GM19099 (cell line): Measurements from ENCODE around the gene CRHR1.

ENCODE experiments used
- POLR2A ChIP-seq: IDR thresholded peaks from 3 replicates; pipeline ENCODE4 v1.6.1; 2011; ENCODE audit warnings: low read depth; ENCODE audit not compliant: insufficient read length; ENCODE audit errors: extremely low read depth

The CRHR1 gene

DNA sequence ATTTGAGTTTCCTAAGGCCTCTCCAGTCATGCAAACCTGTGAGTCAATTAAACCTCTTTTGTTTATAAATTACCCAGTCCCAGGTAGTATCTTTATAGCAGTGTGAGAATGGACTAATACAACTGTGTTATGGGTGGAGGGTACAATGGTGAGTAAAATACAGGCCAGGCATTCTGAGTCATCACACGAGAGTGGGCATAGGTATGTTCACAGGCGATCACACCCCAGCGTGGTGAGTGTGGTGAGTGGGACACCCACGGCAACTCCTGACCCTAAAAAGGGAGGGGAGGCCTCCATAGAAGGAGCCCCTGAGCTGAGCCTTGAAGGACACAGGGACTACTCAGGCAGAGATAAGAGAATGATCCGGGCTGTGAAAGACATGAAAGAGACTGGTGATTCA, 87.6 kb downstream of the CRHR1 start:
- no peak for TF ChIP-seq POLR2A

DNA sequence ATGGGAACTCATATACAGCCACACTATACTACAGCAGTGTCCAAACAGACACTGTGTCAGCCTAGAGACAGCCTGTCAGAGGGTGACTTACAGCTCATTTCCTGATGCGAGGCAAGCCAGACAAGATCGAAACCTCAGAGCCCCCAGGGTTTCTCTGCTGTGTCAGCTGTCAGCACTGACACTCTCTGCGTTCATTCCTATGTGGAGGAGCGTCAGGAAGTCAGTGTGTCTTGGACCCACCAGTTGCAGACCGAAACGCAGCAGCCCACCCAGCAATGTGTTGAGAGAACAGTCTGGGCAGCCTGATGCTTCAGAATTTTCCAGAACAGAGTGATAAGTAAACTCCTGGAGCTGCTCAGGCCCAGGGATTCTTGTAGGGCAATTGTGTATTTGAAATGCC, 89.6 kb downstream of the CRHR1 start:
- TF ChIP-seq POLR2A = no peak

DNA sequence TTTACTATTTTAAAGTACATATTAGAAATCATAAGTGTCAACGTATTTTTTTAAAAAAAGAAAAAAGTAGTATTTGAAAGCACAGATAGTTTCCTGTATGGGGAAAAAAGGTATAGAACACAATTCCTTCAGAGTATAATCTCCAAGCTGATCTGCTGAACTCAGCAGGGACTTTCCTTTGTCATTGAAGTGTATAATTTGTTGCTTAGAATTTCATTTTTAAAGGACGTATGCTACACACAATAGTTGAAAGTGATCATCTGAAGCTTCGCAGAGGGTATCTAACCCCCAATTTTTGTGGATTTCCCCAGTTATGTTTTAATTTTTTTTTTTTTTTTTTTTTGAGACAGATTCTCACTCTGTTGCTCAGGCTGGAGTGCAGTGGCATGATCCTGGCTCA, 90.0 kb downstream of the CRHR1 start:
- TF ChIP-seq POLR2A = no peak

DNA sequence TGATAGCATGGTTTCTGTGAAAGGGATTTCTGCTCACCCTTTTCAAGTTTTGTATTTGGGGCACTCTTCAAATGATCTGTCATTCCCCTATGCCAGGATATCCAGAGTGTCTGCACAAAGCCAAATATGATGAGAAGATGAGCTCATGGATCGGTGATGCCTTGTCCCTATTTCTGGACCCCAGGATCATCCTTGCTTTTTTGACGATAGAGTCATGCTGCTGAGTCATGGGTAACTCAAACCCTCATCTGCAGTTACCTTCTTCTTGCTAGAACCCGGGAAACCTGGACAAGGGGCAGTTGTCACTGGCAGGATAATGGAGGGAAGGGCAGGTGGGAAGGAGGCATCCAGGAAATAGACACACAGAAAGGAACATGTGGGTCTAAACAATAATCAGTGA, 92.4 kb downstream of the CRHR1 start:
- no peak for TF ChIP-seq POLR2A

DNA sequence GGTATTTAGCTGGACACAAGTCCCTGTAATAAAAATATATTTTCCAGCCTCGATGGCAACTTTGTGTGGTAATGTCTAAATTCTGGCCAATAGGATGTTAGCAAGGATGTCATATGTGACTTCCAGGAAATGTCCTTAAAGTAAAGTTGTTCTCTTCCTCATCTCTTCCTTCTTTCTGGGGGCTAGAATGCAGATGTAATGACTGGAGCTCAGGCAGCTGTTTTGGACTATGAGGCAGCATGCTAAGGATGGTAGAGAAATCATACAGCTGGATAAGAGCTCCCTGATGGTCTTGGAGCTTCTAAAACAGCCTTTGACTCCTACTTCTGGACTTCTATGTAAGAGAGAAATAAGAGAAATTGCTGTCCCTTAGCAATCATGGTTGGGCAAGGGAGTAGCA, 93.3 kb downstream of the CRHR1 start:
- TF ChIP-seq POLR2A = no peak

DNA sequence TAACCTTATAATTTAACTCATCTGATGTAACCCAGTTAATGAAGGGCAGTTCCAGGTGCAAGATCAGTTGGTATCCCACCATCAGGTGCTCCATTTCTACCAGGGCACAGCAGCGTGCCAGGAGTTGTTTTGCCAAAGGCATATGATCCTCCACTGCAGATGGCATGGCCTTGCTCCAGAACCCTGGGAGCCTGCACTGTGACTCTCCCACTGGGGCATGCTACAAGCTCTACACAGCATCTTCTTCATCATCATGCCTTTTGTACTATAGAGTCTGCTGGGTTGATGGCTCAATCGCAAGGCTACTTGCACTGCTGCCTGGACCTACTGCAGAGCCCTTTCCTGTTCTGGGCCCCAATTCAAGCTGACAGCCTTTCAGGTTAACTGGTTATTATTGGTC, 98.9 kb downstream of the CRHR1 start:
- no peak for TF ChIP-seq POLR2A
